Measurements from ENCODE around the gene NUDT5.
A peak's percentile ranks its signal among the peaks of the same experiment; 100 is the strongest.
"Not testable (repeated sequence)": the region's sequence is repeated elsewhere in the genome, so short reads cannot be mapped to it uniquely, and the experiment has no call there.

The NUDT5 gene

DNA sequence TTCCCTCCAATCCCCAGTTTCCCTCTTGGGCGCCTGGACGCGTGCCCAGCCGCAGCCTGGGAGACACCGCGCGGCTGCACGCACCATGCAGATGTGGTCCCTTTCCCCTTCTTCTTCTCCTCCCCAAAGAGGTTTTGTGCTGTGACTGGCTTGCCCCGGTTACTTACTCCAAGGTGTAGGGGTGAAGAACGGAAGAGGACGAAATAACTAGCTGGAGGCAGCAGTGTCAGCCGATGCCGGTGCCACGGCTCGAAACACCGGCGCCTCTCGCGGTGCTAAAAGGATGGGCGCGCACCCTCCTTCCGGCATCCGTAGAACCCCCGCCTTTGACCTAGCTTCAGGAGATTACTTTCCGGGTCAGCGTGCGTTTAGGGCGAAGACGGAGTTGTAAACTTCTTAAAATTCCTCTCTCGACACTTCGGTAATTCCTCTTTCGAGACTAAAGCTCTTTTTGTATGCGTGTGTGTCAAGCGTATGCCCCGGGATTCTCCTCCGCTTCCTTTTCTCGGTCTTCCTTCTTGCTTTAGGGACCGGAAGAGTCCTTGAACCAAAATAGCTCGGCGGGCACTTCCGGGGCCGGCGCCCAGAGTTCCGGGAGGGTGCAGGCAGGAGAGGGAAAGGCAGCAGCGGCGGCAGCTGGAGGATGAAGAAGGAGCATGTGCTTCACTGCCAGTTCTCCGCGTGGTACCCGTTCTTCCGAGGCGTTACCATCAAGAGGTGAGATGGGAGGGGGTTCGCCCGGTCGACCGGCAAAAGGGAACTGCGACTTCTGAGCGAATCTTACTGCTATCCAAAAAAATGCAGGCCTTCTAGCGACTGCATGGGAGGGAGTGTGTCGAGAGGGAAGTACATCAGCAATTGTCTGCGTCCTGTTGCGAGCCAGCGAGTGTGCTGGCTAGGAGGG is at the start of gene NUDT5, which contains the start of gene CDC123:
TSS of gene NUDT5 (minus strand) at position 289 of the 904 bp plus-strand sequence. CDS start 9,600 bp downstream, outside the sequence.
TSS of gene CDC123 (plus strand) at position 586 of the 904 bp plus-strand sequence. CDS start at position 644, 58 bp downstream.
- peak; percentile 84 for DNase-seq

DNA sequence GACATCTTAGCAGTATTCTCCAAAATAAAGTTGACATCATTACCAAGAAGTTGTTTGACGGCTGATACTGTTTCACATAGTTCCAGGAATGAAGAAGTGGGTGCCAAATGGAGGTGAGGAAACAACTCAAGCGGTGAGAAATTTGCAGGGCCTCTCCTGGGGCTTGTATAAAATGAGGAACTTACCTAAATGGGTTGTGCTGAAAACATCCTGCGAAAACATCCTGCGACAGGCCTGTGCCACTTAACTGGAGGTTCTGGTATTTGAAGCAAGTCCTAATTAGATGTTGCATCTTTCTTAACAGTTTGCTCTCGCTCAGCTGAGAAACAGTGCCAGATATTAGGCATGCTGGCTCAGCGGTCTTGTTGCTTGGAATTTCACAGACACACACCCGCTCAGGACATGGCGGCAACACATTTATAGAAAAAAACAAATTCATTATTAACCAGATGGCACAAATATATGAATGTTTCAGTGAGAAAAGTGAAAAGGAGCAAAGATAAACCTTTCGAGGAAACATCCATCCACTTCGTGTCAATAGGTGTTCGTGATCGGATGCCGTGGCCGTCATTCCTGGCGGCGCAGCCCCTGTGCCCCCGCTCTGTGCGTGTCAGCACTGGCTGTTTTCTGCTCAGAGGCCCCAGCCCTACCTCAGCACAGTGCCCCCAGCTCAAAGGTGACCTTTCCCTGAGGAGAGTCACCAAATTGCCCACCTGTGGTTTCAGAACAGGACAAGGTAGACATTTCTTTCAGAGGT is 48.4 kb upstream of the NUDT5 start:
- no peak for DNase-seq

DNA sequence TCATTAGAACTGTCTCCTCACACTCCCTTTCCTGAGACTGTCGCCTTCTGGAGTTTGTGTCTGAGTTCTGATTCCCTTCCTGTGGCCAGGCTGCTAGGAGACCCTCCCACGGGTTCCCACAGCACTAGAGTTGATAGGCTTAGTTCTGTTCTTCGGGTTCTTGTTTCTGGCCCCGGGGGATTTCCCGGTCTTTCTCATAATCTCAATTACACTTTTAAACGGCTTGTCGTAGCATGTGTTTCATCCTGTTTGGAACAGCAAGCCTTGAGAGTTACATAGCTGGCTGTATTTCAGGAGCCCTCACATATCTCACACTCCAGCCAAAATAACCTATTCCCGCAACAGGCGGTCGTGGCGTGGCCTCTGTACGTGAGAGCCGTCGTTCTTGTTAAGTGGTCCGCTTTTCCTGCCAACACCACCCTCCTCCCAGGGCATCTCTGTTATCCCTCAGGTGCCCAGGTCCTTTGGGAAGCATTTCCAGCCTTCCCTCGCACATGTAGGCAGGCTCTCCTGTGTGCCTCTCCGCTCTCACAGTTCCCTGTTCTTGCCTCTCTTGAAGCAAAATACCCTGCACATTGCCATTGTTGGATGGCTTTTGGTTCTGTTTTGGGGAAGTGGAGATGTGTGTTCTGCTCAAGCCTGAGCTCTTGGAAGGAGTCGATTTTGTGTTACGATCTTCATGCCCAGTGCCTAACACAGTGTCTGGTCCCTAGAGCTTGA is 46.3 kb upstream of the NUDT5 start:
- DNase-seq, result no peak

DNA sequence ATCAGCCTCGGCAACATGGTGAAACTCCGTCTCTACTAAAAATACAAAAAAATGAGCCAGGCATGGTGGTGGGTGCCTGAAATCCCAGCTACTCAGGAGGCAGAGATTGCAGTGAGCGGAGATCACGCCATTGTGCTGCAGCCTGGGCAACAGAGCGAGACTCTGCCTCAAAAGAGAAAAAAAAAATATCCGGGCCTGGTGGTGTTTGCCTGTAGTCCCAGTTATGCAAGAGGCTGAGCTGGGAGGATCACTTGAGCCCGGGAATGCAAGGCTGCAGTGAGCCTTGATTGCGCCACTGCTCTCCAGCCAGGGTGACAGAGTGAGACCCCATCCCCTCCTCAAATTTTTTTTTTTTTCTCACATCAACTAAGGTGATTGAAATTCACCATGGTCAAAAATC is 43.1 kb upstream of the NUDT5 start:
- no peak for DNase-seq

DNA sequence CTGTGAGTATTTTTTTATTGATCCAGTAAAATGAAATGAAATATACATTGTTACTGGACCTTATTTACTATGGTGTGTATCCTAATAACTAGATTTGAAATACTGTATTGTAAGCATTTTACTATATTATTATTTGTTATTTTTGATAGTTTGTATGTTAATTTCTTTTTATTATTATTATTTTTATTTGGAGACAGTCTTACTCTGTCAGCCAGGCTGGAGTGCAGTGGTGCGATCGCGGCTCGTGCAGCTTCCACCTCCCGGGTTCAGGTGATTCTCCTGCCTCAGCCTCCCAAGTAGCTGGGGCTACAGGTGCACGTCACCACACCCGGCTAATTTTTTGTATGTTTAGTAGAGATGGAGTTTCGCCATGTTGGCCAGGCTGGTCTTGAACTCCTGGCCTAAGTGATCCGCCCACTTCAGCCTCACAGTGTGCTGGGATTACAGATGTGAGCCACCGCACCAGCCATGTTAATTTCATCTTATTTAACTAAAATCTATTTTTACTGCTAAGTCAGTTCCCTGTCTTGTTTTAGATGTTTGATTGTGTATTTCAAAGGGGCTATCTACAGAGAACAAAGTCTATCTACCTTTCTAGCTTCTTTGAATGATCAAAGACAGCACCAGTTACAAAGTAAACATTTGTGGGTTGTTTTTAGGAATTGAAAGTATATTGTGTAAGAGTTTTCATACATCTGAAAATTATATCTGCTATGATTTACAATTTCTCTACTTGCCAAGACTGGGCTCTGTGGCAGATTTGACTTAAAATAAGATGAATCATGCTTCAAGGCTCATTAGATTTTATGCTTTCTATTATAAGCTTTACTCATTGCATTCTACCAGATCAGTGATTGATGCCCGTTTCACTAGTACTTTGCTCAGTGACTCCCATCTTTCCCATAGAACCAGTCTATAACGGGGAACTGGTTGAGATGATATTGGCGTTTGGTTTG is 41.9 kb upstream of the NUDT5 start:
- no peak for DNase-seq

DNA sequence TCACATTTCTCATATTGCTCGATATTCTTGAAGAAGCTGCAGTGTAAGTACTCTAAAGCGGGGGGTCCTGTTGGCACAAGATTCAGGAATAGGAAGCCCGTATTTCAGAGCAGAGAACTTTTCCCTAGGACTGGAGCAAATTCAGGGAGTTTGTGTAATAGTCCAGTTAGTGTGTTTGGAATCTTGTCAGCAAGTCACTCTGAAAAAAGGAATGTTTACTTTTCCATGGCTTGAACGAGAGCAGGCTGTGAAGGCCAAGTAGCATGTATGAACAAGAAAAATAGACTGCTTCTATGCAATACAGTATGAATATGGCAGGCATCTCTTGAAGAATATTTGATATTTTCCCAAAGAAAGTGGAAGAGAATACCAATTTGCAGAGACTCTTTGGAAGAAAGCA is 40.1 kb upstream of the NUDT5 start:
- no peak for DNase-seq

DNA sequence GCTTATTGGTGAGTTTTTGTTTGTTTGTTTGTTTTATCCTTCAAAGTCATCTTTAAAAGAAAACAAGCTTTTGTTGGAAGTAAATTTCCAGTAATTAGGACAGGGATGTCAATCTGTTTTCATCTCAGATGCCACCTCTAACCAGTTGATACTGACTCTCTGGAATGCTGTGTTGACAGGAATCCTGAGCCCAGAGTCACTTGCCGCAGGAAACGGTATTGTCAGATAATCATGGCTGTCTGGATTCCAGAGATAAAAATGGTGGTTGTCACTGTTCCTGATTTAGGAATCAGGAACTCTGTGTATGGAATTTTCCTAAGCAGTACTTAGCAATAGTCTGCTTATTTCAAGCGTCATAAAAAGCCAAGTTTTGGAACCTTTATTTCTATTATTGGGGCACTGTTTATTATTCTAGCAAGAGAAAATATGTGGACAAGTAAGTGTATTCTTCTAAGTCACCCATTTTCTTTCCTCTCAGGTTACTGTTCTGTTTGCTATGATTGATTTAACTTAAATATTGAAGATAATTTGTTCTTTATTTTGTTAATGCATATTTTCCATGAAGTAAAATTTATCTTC is 39.5 kb upstream of the NUDT5 start:
- DNase-seq, result no peak

DNA sequence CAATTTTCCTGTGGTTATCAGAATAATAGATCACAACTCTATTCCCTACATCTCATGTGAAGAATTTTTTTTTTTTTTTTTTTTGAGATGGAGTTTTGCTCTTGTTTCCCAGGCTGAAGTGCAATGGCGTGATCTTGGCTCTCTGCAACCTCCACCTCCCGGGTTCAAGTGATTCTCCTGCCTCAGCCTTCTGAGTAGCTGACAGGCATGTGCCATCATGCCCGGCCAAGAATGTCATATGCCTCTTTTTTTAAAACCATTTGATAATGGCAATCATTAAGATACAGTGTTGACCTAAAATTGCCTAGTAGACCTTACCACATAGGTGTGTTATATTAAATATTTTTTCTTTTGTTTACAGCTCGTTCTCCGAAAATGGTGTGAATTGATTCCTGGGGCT is 39.0 kb upstream of the NUDT5 start:
- not testable (repeated sequence) for DNase-seq

DNA sequence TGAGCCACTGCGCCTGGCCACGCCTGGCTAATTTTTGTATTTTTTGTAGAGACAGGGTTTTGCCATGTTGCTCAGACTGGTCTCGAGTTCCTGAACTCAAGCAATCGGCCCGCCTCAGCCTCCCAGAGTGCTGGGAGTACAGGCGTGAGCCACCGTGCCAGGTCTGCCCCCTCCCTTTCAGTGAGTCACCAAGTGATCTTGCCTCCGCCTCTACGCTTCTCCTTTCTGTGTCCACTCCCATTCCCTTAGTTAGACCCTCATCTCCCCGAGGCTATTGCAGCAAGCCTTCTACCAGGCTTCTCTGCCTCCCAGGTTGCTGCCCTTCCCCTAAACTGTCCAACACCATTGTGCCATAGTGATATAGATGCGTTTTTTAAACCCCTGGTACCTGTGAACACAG is 33.2 kb upstream of the NUDT5 start:
- no peak for DNase-seq

DNA sequence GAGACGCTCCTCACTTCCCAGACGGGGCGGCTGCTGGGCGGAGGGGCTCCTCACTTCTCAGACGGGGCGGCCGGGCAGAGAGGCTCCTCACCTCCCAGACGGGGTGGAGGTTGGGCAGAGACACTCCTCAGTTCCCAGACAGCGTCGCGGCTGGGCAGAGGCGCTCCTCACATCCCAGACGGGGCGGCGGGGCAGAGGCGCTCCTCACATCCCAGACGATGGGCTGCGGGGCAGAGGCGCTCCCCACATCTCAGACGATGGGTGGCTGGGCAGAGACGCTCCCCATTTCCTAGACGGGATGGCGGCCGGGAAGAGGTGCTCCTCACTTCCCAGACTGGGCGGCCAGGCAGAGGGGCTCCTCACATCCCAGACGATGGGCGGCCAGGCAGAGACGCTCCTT is 30.7 kb upstream of the NUDT5 start:
- not testable (repeated sequence) for DNase-seq

DNA sequence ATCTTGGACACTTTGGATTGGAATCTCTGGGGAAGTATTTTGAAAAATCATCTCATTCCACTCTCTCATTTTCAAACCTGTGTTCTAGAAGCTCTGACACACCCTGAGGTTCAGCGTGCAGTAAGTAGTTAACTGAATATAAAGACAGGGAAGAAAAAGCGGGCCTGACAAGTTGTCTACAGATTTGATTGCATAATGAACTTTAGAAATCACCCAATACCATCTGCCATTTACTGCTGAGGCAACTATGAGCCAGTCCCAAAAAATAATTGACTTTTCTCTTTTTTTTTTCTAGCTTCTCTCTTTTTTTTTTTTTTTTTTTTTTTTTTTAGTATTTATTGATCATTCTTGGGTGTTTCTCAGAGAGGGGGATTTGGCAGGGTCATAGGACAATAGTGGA is 29.8 kb upstream of the NUDT5 start:
- no peak for DNase-seq

DNA sequence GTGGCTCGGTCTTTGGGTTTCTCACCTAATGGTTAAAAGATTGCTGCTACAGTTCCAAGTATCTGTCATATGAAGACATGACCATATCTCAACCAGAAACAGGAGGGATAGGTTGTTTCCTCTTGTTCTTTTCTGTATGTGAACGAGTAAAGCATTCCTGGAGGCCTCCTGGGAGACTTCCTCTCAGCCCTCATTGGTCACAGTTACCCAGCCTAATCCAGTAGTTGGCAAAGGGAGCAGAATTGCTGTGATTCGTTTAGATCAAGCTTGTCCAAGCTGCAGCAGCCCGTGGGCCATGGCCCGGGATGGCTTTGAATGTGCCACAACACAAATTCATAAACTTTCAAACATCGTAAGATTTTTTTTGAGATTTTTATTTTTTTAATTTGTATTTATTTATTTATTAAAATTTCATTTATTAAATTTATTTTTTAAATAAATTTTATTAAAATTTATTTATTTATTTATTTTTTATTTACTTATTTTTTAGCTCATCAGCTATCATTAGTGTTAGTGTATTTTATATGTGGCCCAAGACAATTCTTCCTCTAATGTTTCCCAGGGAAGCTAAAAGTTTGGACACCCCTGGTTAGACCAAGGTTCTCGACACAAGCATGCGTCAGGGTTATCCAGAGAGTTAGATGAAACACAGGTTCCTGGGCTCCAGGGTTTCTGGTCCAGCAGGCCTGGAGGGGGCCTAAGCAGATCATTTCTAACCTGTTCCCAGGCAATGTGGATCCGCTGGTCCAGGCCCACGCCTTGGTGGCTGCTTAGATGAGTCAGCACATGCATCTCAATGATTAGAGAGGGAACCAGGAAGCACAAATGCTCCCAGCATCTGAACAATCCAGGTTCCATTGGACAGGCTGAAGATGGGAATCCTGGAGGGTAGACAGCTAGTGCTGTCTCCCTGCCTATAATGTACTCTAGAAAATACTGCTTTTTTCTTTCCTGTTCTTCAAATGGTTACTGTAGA is 25.9 kb upstream of the NUDT5 start:
- no peak for DNase-seq

DNA sequence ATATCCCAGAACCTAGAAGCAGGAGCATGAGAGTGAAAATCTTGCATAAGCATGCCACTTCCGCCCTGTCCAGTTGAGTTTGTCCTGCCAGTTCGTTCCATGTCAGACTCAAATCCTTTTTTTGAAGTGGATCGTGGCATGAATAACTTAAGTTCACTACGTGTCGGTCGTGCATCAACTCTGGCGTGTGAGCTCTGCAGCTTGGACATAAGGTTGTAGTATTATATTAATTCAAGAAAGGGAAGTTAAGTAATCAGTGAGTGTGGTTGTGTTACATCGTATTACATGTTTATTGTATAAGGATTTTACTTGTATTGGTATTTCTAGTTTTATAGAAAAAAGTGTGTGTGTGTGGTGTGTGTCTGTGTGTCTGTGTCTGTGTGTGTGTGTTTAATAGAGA is 23.3 kb upstream of the NUDT5 start:
- no peak for DNase-seq

DNA sequence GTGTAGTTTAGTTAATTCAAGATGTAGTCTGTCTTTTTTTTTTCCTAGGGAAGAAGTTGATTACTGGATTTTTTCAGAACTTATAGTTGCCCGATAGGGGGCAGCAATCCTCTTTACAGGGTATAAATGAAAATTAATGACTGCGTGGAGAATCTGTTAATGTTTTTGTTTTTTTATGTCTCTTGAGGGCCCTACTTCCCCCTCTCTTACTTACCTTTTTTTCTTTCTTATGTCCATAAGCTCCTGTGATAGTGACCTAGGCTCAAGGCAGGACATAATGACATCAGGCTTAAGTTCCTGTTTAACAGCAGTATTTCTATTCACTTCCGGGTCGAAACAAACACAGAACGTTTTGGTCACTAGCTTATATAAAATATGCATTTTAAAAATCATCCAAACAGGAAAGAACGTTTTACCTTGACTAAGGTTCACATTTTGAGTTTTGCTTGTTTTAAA is 19.1 kb upstream of the NUDT5 start:
- DNase-seq, result peak; percentile 59

DNA sequence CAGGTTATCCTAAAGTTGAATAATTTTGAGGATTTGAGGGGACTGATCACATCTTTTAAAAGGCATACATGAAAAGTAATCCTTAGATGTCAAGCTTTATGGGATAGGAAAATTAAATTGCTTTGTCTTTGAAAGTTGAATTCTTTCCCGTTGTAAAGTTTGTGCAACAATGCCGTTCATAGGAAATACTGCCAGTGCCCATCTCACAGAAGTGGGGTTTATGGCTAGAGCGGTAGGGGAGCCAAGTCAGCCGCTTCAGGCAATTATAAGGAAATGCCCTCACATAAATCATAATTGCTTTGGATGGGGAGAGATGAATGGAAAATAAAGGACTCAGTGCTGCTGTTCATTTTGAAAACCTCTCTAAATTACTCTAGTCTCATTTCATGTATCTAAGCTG is 18.4 kb upstream of the NUDT5 start:
- no peak for DNase-seq

DNA sequence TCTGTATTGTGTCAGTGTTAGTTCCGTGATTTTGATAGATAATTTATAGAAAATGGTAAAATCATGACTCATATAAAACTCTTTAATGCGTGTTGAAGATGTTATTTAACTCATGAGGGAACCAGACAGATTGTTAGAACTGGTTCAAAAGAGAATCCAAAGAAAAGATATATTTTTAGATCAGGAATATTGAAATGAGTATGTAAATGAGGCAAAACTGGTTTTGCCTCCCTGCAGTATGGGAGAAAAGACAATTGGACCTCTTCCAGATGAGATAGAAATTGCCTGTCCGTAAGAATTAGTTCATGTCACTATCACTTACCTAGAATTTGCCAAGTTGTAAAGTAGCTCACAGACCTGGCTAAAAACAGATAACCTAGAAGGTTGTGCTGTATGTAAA is 17.9 kb upstream of the NUDT5 start:
- no peak for DNase-seq

DNA sequence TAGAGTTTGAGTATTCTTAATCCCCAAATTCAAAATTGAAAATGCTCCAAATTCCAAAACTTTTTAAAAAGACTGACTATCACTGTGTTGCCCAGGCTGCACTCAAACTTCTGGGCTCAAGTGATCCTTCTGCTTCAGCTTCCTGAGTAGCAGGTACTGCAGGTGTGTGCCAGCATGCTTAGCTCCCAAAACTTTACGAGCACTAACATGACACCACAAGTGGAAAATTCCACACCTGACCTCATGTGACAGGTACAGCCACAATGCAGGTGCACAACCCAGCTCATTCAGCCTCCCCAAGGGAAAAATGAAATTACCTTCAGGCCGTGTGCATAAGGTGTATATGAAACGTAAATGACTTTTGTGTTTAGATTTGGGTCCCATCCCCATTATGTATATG is 16.8 kb upstream of the NUDT5 start:
- DNase-seq, result no peak

DNA sequence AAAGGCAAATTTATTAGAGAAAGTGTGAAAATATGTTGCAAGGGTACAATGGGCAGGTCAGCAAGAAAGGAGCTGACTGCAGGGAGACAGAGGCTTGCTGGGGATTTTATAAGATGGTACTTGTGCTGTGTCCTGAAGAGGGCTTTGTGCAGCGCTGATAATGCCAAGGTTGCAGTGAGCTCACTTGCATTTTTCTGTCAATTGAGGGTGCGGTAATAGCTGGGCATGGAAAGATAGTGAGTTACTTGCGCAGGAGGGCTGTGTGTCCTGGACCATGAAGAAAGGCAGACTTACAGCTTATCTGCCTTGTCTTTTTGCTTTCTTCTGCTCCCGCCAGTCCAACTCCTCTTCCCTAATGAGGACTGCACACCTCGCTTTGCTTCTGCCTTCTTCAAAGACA is 12.8 kb upstream of the NUDT5 start:
- DNase-seq, result no peak

DNA sequence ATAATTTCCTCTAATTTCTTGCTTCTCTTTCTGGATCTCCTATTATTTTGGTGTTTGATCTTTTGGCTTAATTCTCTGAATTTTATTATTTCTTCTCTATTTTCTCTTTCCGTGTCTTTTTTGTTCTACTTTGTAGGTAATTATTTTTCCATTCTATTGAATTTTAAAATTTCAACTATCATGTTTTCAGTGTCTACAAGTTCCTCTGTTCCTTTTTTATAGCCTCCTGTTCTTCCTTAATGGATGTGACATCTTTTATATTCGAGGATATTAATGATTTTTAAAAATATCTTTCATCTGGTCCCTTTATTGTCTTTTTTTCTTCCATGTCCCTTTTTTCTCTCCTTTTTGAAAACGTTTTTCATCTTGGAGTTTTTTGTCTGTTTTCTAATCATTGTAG is 11.4 kb upstream of the NUDT5 start:
- DNase-seq, result no peak

DNA sequence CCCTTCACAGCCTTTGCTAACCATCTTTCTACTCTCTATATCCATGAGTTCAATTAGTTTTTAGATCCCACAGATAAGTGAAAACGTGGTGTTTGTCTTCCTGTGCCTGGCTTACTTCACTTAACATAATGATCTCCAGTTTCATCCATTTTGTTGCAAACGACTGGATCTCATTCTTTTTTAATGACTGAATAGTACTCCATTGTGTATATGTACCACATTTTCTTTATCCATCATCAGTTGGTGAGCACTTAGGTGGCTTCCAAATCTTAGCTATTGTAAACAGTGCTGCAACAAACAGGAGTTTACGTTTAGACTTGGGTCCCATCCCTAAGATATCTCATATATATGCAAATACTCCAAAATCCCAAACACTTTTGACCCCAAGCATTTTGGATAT is 9.4 kb upstream of the NUDT5 start:
- no peak for DNase-seq
